COLO829 (cell line): ENCODE measurements around the gene STARD7.

ENCODE experiments used
- DNase-seq: peaks from one replicate; pipeline ENCODE4 v3.0.0; 2012; ENCODE audit warnings: low spot score

STARD7 gene

DNA sequence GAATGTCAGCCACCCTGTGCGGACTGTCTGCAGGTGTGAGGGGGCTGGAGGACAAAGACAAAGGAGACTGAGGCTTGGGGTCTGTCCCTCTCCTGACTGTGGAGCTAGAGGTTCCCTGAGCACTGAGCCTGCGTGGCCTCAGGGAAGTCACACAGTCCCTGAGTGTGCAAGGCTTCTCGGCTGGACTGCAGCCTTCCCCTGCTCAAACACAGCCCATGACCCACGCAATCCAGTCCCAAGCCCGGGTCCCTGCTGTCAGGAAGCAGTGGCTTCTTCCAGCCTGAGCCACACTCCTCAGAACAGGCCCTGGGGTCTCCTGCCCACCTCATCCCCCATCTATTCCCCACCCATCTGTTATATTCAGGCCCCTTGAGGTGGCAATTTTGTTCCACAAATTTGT lies 73.0 kb downstream of the STARD7 start:
- no peak for DNase-seq

DNA sequence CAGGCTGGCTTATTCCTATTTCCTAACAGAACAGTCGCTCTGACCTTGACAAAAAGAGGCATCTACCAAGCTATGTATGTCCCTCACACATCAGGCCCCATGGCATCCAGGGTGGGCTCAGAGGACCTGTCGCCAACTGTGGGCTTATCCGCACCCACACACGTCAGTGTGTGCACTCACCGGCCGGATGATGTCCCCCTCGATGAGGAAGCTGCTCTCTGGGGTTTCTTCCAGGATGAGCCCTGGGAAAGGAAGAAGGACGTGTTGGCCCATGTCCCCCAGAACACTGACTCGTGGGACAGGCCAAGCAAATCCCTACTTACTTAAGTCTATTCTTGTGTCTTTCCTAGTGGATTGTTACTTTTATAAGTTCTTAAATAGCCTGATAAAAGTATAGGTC lies 73.5 kb downstream of the STARD7 start:
- no peak for DNase-seq
